ENCODE data around the gene RYR1.
A peak's percentile ranks its signal among the peaks of the same experiment; 100 is the strongest.

Gene RYR1

GRCh38 chr19:38538386-38538785 is 104.9 kb downstream of the RYR1 start:
- peak overlapping the region; percentile 33; the same call in 1 of the 2 replicates for H3K4me2 ChIP-seq (ENCODE audit: low read depth, low read length)
- peaks cover 17% of the 10 kb centered on the region for H3K4me1 ChIP-seq (ENCODE audit: low read length)
- no peak overlapping the region for H3K9ac ChIP-seq (ENCODE audit: low read length)
- H4K20me1 ChIP-seq (ENCODE audit: insufficient read depth, low read length), result no peaks in the 10 kb centered on the region
- no peaks in the 10 kb centered on the region for H3K79me2 ChIP-seq (ENCODE audit: low read length)
- no peak for DNase-seq
- H2AFZ ChIP-seq (ENCODE audit: low read length), result no peak overlapping the region
- no peaks in the 10 kb centered on the region; the same call in 1 of the 2 replicates for H3K9me3 ChIP-seq (replicated peaks; ENCODE audit: insufficient read depth, low read length)
- no peaks in the 10 kb centered on the region for H3F3A ChIP-seq (ENCODE audit: insufficient read depth, low read length)
- peak overlapping the region; percentile 5; the same call in 1 of the 2 replicates for H3K27ac ChIP-seq (ENCODE audit: low read length)
- peaks cover 18% of the 10 kb centered on the region for H3K27me3 ChIP-seq (replicated peaks; ENCODE audit: insufficient read depth, low read length)
- TF ChIP-seq CTCF (IDR thresholded peaks at IDR 0.05; ENCODE audit: low read length), result no peak
- no peak for TF ChIP-seq EZH2phosphoT487 (IDR thresholded peaks at IDR 0.05; ENCODE audit: low read length)
- no peak for TF ChIP-seq EZH2 (optimal IDR thresholded peaks at IDR 0.05; ENCODE audit: low read depth, low read length)
- H3K4me3 ChIP-seq (ENCODE audit: low read length), result no peak overlapping the region
- no peaks in the 10 kb centered on the region for H3K36me3 ChIP-seq (replicated peaks; ENCODE audit: insufficient read depth, low read length)
- H3K9me2 ChIP-seq (replicated peaks; ENCODE audit: insufficient read depth, low read length), result no peaks in the 10 kb centered on the region

- H3K9me2 ChIP-seq (replicated peaks; ENCODE audit: insufficient read depth, low read length), result no peaks in the 10 kb centered on the region
- H3K27ac ChIP-seq (ENCODE audit: low read length), result peak overlapping the region; percentile 5; the same call in 1 of the 2 replicates
- H3K36me3 ChIP-seq (replicated peaks; ENCODE audit: insufficient read depth, low read length), result no peaks in the 10 kb centered on the region
- no peak overlapping the region for H3K9ac ChIP-seq (ENCODE audit: low read length)
- peaks cover 17% of the 10 kb centered on the region for H3K4me1 ChIP-seq (ENCODE audit: low read length)
- H3K4me2 ChIP-seq (ENCODE audit: low read depth, low read length), result peak overlapping the region; percentile 33
- H3K79me2 ChIP-seq (ENCODE audit: low read length), result no peaks in the 10 kb centered on the region
- peaks cover 18% of the 10 kb centered on the region for H3K27me3 ChIP-seq (replicated peaks; ENCODE audit: insufficient read depth, low read length)
- H3K9me3 ChIP-seq (replicated peaks; ENCODE audit: insufficient read depth, low read length), result no peaks in the 10 kb centered on the region; the same call in 1 of the 2 replicates
- H3K4me3 ChIP-seq (ENCODE audit: low read length), result no peak overlapping the region
- no peak overlapping the region for H2AFZ ChIP-seq (ENCODE audit: low read length)
- H3F3A ChIP-seq (ENCODE audit: insufficient read depth, low read length), result 0 out of 2 replicates have a peak, but pooled peaks cover under 1% of the 10 kb centered on the region
- DNase-seq, result peak; percentile 67
- TF ChIP-seq EZH2phosphoT487 (IDR thresholded peaks at IDR 0.05; ENCODE audit: low read length), result no peak
- no peak for TF ChIP-seq EZH2 (optimal IDR thresholded peaks at IDR 0.05; ENCODE audit: low read depth, low read length)
- no peak for TF ChIP-seq CTCF (IDR thresholded peaks at IDR 0.05; ENCODE audit: low read length)
- H4K20me1 ChIP-seq (ENCODE audit: insufficient read depth, low read length), result no peaks in the 10 kb centered on the region
Observed at GRCh38 chr19:38538793-38539528, 105.5 kb downstream of the RYR1 start.

- no peaks in the 10 kb centered on the region for H3K36me3 ChIP-seq (replicated peaks; ENCODE audit: insufficient read depth, low read length)
- H3K9me2 ChIP-seq (replicated peaks; ENCODE audit: insufficient read depth, low read length), result no peaks in the 10 kb centered on the region
- no peak overlapping the region; the same call in 1 of the 2 replicates for H3K4me2 ChIP-seq (ENCODE audit: low read depth, low read length)
- no peaks in the 10 kb centered on the region; the same call in 1 of the 2 replicates for H3K9me3 ChIP-seq (replicated peaks; ENCODE audit: insufficient read depth, low read length)
- peaks cover 10% of the 10 kb centered on the region for H3K27me3 ChIP-seq (replicated peaks; ENCODE audit: insufficient read depth, low read length)
- peaks cover 20% of the 10 kb centered on the region for H3K4me1 ChIP-seq (ENCODE audit: low read length)
- H3K9ac ChIP-seq (ENCODE audit: low read length), result no peak overlapping the region
- no peaks in the 10 kb centered on the region for H3K79me2 ChIP-seq (ENCODE audit: low read length)
- DNase-seq, result no peak
- no peak overlapping the region for H3K27ac ChIP-seq (ENCODE audit: low read length)
- no peak overlapping the region for H3K4me3 ChIP-seq (ENCODE audit: low read length)
- no peak for TF ChIP-seq EZH2 (optimal IDR thresholded peaks at IDR 0.05; ENCODE audit: low read depth, low read length)
- no peak for TF ChIP-seq EZH2phosphoT487 (IDR thresholded peaks at IDR 0.05; ENCODE audit: low read length)
- TF ChIP-seq CTCF (IDR thresholded peaks at IDR 0.05; ENCODE audit: low read length), result no peak
- H2AFZ ChIP-seq (ENCODE audit: low read length), result no peak overlapping the region
- H3F3A ChIP-seq (ENCODE audit: insufficient read depth, low read length), result 0 out of 2 replicates have a peak, but pooled peaks cover 8% of the 10 kb centered on the region
- H4K20me1 ChIP-seq (ENCODE audit: insufficient read depth, low read length), result no peaks in the 10 kb centered on the region
Observed at GRCh38 chr19:38539751-38540150, 106.3 kb downstream of the RYR1 start.

Data from MM.1S (cell line).